HG02981 (cell line): Measurements from ENCODE around the gene CD81.
A peak's percentile ranks its signal among the peaks of the same experiment; 100 is the strongest.

Experiments used
- ATAC-seq: cut with Tn5 transposase; IDR thresholded peaks from one replicate; pipeline ENCODE4 v1.9.1; 2021; ENCODE audit warnings: mild to moderate bottlenecking, moderate library complexity; ENCODE audit not compliant: unreplicated experiment

CD81 gene

GRCh38 chr11:2374456-2375201 lies 2.5 kb upstream of the CD81 start:
- ATAC-seq, result no peak

GRCh38 chr11:2375341-2375853 lies 1.7 kb upstream of the CD81 start:
- ATAC-seq, result no peak

GRCh38 chr11:2375964-2376551 lies 1.1 kb upstream of the CD81 start:
- ATAC-seq, result no peak

GRCh38 chr11:2377511-2378443 lies 667 bp downstream of the CD81 start:
- ATAC-seq, result peak; percentile 20

- ATAC-seq, result no peak
These were observed 1.6 kb downstream of the CD81 start for GRCh38 chr11:2378527-2379210.

GRCh38 chr11:2379466-2380174 lies 2.5 kb downstream of the CD81 start:
- no peak for ATAC-seq

- no peak for ATAC-seq
These were observed 3.3 kb downstream of the CD81 start for GRCh38 chr11:2380396-2380795.

- no peak for ATAC-seq
These were observed 3.8 kb downstream of the CD81 start for GRCh38 chr11:2380807-2381350.

GRCh38 chr11:2381494-2382128 lies 4.5 kb downstream of the CD81 start:
- no peak for ATAC-seq

GRCh38 chr11:2382129-2382517 lies 5.0 kb downstream of the CD81 start:
- no peak for ATAC-seq

- no peak for ATAC-seq
These were observed 6.1 kb downstream of the CD81 start for GRCh38 chr11:2382936-2383851.

GRCh38 chr11:2383852-2384804 lies 7.0 kb downstream of the CD81 start:
- no peak for ATAC-seq

GRCh38 chr11:2385156-2386151 lies 8.3 kb downstream of the CD81 start:
- no peak for ATAC-seq

GRCh38 chr11:2386591-2386990 lies 9.5 kb downstream of the CD81 start:
- no peak for ATAC-seq

- ATAC-seq, result peak; percentile 32
These were observed 10.3 kb downstream of the CD81 start for GRCh38 chr11:2387266-2387987.
